GM21447 (cell line): ENCODE data around the gene TSKU.
"Not testable (repeated sequence)": the region's sequence is repeated elsewhere in the genome, so short reads cannot be mapped to it uniquely, and the experiment has no call there.

Source experiments
- ATAC-seq: cut with Tn5 transposase; IDR thresholded peaks from one replicate; pipeline ENCODE4 v1.9.1; 2021; ENCODE audit not compliant: unreplicated experiment

The TSKU gene, protein sequence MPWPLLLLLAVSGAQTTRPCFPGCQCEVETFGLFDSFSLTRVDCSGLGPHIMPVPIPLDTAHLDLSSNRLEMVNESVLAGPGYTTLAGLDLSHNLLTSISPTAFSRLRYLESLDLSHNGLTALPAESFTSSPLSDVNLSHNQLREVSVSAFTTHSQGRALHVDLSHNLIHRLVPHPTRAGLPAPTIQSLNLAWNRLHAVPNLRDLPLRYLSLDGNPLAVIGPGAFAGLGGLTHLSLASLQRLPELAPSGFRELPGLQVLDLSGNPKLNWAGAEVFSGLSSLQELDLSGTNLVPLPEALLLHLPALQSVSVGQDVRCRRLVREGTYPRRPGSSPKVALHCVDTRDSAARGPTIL

DNA sequence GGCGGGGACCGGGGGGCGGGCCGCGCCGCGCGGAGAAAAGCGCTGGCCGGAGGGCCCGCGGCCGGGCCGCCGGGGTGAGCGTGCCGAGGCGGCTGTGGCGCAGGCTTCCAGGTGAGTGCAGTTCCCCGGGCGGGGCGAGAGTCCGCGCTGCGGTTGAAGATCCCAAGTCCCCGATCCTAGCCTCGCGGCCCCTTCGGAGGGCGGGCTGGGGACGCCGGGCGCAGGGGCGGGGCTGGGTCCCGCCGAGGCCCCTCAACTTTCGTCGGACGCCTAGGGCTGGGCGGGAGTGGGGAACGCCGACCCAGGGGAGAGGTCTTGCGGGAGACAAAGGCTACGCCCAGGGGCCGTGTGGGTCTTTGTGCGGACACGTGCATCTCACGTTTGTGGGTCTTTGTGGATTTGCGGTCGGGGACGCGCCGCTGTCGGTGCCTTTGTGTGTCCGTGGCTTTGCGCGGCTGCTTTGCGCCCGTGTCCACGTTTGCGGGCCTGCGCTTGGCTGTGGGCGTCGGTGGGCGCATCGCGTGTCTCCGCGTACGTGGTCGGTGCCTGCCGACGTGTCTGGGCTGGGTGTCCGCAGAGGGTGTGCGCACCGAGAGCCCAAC is at the start of gene TSKU:
TSS of gene TSKU (plus strand) at position 63 of the 602 bp plus-strand sequence. CDS start 12,261 bp downstream, outside the sequence.
- no peak for ATAC-seq

DNA sequence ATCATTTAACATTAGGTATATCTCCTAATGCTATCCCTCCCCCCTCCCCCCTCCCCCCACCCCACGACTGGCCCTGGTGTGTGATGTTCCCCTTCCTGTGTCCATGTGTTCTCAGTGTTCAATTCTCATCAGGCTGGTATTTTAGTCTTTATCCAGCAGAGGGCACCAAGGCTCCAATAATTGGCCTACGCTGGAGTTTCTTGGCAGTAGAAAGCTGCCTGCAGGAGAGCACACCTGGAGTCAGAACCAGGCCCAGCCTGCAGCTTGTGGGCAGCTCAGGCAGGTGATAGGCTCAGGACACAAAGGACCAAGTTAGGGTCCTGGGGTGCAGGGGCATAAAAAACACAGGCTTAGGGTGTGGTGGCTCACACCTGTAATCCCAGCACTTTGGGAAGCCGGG is 49.2 kb upstream of the TSKU start:
- not testable (repeated sequence) for ATAC-seq

DNA sequence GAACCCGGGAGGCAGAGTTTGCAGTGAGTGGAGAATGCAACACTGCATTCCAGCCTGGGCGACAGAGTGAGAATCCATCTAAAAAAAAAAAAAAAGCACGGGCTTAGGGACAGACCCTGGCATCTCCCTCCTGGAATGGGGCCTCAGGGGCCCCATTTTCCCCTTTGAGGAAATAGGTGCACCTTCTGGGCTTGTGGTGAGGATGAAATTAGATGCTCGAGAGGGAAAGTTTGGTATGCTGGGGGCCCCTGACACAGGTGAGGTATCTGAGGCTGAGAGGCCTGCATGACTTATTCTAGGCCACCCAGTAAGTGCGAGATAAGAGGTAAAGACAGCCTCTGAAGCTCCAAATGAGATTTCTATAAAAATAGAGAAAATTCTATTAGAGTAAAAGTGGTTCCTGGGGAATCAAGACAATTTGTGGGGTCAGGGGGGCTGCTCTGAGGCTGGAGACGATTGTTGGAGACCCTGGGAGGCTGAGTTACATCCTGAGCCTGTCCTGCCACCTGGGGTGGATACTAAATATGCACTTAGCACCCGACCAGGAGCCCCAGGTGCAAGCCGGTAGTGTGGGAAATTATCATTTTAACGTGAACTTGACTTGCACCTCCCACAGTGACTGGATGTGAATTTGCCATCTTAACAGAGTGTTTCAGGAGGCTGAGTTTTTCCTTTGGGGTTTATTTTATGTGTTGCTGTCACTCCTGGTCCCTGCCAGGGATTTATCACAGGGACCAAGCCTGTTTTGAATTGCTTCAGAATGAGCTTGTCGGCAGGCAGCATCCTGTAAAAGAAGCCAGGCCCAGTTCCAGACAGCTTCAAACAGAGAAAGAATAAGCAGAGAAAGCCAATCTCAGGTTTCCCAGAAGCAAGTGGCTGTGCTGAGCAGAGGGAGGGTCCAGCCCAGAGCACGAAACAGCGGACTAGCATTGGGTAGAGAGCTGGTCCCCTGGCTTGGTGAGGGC is 48.4 kb upstream of the TSKU start:
- ATAC-seq, result no peak

DNA sequence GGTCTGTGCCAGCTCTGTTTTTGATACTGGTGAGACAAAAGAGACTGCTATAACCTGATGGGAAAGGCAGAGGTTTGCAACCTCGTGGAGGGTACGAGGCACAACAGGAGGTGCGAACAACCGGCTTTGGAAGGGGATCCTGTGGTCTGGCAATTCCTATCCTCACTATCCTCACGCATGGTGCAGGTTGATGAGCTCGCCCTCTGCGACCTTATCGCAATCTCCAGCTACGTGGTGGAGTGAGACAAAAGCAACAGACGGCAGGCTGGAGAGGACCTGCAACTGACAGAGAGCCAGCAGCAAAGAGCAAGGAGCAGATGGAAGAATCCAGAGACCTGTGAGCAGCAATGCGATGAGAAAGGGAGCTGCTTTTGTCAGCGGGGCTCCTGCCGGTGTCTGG is 47.3 kb upstream of the TSKU start:
- no peak for ATAC-seq

DNA sequence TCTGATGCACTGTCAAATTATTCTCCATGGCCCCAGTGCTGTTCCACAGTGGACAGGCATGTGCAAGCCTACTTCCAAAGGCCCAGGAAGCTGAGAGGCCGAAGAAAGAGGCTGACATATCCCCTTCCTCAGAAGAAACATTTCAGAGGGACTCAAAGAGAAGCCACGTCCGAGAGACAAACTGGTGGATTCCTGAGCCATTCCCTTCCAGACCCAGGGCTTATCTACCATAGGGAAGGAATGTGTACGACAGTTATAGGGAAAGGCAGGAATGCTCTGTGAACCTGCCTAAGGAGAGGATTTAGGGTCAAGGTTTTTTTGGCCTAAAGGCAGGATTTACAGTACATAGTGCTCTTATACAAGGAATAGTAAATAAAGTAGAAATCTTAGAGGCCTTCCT is 46.9 kb upstream of the TSKU start:
- no peak for ATAC-seq

DNA sequence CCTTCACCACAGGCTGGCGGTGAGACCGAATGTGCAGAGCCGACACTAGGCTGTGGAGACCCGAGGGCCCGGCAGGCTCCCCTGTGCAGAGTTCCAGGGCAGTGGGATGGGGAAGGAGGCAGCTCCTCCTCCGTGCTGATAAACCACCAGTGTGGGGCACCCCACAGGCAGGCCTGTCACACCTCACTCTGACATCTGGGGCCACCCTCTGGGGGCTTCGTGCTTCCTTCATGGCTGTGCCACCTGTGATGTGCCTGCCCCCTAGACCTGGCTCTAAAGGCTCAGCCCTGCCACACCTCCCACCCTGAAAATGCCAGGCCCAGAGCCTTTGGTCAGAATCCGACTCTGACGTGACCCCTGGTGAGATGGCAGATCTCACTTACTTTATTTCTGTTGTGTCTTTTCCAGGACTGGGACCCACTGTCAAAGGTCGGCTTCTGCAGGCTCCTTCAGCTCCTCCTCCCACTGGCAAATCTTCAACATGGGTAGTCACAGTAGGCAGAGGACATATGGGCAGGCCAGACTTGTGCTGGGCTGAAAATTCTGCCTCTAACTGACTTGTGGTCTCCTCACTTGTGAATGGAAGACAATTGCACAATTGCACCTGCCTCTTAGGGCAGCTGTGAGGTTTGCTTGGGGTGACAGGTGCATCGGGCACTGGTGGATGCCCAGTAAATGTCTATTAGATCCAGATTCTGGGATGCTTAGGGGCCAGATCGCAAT is 46.2 kb upstream of the TSKU start:
- no peak for ATAC-seq

DNA sequence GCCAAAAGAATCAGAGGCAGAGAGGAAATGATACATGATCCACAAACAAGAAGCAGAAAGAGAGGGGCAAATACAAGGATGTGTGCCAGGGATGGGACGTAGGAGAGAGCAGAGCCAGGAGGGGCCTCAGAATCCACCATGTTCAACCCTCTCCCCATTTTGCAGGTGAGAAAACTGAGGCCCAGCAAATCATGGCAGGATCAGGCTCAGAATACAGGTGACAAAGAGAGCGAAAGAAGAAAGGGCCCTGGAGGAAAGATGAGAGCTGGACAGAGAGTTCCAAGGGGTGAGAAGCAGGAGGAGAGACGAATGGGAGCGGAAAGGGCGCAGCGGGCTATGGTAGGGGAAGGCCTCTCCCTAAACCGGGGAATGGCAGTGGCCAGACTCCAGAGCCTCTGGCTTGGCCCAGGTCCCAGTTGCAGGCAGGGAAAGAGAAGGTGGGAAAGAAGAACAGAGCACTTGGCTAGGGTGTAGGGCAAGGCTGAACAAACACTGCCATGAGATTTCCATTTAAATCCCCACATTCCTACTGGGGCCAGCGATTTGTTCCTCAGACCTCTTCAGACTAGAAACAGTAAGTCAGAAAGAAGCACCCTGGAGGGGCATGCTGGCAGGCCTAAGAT is 44.4 kb upstream of the TSKU start:
- no peak for ATAC-seq

DNA sequence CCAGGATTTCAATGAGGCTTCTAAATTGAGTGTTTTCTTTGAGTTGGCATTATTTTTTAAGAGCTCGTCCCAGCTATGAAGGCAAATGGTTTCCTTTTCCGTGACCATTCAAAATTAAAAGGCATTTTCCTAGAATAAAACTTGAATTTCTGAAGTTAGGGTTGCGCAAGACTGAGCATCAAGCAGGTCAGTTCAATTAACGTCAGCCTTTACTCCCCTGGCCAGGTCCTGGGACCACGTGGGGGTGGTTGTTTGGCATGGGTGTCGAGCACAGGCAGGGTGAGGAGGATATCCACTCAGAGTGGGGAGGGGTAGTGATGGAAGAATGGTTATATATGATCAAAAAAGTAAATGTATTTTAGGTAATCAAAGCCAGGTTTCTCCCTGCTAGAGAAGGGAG is 43.4 kb upstream of the TSKU start:
- no peak for ATAC-seq

DNA sequence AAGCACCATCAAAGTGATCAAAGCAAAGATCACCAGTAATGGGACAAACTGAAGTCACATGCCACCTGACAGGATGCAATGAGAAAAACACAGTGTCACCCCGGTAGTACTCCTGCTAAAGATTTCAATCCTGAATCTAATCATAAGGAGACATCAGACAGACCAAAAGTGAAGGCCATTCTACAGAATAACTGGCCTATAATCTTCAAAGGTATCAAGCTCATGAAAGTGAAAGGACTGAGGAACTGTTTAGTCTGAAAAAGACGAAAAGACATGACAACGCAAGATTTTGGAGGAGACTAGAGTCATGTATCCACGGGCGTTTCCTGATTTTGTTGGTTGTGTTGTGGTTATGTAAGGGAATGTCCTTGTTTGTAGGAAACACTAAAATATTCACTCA is 42.4 kb upstream of the TSKU start:
- ATAC-seq, result no peak

DNA sequence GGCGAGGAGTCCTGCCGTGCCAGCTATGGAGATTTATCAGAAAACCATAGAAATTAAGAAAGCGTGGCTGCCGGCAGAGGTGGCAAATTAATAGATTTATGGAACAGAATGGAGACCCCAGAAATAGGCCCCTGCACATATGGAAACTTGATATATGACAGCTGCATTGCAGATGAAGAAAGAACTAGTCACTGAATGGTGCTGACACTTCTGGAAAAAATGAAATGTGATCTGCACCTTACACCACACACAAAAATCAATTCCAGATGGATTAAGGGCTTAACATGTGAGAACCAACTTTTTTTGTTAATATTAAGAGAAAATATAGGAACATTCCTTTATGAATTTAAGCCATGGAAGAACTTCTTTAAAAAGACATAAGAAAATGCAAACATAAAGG is 40.3 kb upstream of the TSKU start:
- no peak for ATAC-seq

DNA sequence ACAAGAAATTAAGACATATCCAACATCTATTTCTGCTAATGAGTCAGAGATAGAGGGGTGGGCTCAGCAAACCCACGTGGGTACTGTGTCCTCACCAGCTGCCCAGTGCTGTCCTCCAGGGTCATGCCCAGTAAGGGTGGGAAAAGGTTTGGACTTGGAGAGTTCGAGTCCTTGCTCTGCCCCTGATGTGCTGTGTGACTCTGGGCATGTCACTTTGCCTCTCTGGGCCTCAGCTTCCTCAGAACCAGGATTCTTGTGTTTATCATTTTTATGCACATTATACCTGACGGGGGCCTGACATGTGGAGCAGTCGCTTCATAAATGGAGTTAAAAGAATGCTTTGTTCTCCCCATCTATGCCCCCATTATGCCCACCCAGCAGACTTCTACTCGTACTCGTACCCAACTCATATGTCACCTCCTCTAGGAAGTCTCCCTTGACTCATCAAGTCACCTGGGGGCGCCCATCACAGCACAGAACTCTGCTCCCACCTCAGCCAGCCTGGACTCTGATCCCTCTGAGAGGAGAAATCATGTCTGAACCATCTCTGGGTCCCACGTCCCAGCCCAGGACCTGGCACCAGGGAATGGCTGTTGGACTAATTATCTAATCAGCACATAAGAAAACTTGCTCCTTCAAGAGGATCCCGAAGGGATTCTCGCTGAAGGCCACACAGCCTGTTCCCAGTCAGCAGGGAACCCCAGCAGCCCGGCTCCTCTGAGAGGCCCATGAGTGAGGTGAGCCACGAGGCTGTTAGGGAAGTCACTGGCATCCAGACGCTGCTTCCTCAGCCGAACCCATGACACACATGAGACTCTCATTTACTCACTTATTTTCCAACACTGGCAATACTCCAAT is 38.7 kb upstream of the TSKU start:
- ATAC-seq, result no peak

DNA sequence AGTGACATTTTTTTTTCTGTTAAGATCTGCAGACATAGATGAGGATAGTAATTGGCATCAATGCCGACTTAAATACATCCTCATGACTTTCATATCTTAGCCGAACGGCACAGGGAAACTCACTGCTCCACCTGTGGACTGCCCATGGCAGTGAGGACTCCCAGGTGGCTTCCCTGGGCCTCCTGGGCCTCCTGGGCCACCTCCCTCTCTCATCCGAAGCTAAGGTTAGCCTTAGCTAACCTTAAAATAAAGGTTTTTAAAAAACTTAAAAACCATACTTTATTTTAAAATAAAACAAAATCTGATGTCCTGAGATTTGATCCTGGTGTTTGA is 38.1 kb upstream of the TSKU start:
- ATAC-seq, result no peak

DNA sequence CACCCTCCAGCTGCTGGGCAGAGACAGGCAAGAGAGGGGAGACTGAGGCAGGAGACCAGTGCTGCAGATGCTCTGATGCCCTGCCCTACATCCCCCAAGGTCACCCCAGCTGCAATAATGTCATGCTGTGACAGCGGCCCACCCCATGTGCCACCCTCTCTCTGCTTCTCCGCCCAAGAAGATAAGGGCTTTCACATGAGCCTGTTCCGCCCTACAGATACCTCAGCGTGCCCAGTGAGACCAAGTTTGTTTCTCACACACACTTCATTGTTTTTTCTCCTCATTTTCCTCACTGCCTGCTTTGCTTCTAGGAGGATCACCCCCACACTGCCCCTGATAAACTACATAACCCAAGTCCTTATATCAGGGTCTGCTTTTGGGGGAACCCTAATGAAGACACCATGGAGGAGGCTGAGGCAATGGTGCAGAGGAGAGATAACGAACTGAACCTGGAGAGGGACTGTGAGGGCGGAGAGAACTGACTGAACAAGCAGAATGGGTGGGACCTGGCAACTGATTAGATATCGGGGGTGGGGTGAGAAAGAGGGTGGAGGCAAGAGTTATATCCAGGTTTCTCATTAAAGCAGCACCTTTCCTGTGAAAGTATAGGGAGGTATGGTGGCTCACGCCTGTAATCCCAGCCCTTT is 37.5 kb upstream of the TSKU start:
- ATAC-seq, result no peak

DNA sequence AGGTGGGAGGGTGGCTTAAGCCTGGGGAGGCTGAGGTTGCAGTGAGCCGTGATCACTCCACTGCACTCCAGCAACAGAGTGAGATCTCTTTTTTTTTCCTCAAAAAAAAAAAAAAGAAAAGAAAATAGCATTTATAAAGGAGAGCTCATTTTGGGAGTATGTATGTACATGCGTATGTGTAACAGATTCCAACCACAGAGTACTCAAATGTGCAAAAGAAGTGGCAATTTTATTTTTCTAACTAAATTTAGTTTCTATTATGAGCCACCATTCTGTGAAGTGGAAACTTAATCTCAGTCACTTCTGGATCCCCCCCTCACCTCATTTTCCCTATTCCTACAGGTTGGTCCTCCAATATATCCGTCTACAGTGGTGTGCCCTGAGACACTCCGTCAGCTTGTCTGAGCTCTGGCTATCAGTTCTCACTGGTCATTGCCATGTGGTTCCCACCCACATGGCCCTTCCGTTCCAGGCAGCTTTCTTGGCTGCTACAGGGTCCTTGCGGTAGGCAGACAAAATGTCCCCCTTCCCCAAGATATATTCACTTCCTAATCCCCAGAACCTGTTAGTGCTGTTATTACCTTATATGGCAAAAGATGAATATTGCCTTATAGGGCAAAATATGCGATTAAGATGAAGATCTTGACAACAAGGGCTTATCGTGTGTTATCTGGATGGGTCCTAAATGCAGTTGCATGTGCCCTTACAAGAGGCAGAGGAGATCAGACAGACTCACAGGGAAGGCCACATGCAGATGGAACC is 35.8 kb upstream of the TSKU start:
- ATAC-seq, result no peak

DNA sequence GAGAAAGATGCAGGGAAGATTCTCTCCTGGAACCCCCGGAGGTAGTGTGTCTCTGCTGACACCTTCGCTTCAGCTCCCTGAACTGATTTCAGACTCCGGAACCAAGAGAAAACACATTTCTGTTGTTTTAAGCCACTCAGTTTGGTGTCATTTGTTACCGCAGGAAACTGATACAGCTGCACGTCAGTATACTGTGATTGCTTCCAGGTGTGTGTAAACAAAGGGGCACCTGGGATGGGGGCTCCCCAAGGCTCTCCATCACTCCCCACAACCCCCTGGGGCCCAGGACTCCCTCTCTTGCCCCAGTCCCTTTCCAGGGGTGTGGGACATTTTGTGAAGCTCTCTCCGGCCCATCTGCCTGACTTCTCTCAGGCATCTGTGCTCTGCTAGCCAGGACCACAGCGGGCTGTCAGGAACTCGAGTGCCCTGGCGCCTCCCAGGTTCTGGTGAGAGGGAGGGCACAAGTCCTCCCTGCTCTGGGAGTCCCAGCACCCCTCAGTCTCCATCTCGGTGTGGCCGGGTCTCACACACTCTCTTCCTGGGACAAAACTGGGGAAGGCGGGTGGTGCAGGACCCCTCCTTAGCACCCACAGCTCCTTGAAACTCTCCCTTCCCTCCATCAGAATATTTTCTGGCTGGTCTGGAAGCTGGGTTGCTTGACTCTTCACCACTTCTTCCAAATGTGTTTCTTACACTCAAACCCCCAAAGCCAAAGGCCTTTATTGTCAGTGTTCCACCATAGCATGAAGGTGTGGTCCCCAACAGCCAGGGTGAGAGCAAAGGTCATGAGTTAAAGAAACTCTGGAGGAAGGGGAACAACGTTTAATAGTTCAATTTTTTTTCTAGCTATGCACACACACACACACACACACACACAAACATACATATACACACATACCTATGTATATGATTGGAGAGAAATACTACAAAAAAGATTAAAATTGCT is 35.0 kb upstream of the TSKU start:
- ATAC-seq, result no peak

DNA sequence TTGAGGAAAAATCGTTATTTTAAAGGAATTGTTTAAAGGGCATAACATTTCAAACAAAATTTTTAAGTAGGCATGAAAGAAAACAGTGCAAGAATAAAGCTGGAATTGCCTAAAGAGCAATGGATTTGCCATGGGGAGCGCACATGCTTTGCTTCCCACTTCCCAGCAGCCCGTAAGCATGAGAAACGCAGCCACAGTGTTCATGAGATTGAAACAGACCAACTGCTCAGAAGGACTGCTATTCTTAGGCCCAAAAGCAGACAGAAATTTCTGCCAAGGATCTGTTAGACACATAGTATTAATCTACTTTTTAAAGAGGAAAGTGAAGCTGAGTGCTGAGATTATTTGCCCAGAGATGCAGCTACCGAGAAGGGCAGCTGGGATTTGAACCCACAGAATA is 34.2 kb upstream of the TSKU start:
- no peak for ATAC-seq

DNA sequence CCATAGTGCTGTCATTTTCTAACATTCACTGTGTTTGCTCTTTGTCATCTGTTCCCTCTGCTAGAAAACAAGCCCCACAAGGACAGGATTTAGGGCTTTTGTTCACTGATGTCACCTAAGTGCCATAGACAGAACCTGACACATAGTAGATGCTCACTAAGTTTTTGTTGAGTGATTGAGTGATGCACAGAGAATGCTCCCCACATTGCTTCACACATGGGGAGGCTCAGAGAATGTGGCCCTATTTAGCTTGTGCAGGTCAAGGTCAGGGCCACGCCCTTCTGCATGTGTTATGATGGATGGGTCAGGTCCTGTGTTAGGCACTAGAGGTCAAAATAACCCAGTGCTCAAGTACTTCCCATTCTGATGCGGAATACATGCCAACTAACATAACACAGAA is 33.1 kb upstream of the TSKU start:
- ATAC-seq, result no peak
